ENCODE results near the gene BCL2. TPM values are rescaled to one million over a fixed set of nuclear protein-coding genes. Genes with fewer than 3 reads are reported as not detected.

Gene BCL2
- total RNA-seq, 1 donor from 2014 or later = 5.2 TPM

- H3K27me3 ChIP-seq (ENCODE audit: control insufficient read depth, insufficient read depth, low read length) = no peaks in the 10 kb centered on the region
- no peak overlapping the region for H3K4me3 ChIP-seq (ENCODE audit: low read depth, low read length)
- DNase-seq (ENCODE audit: low read depth) = peak; percentile 43
- no peak for TF ChIP-seq CTCF (IDR thresholded peaks at IDR 0.05; ENCODE audit: insufficient read depth, low read length, poor library complexity, severe bottlenecking)
- H3K36me3 ChIP-seq (ENCODE audit: control insufficient read depth, insufficient read depth, low read length) = peaks cover 3% of the 10 kb centered on the region
Measured at GRCh38 chr18:63336366-63337099, 17.0 kb upstream of the BCL2 start.

GRCh38 chr18:63331105-63331504 lies 11.5 kb upstream of the BCL2 start:
- Histone ChIP-seq H3K36me3 (ENCODE audit: control insufficient read depth, insufficient read depth, low read length) (peaks cover 2% of the 10 kb centered on the region), H3K4me3 (ENCODE audit: low read depth, low read length) (no peak overlapping the region), H3K27me3 (ENCODE audit: control insufficient read depth, insufficient read depth, low read length) (no peaks in the 10 kb centered on the region)
- TF ChIP-seq CTCF (IDR thresholded peaks at IDR 0.05; ENCODE audit: insufficient read depth, low read length, poor library complexity, severe bottlenecking) = no peak
- DNase-seq (ENCODE audit: low read depth) = no peak

- Histone ChIP-seq H3K27me3 (ENCODE audit: control insufficient read depth, insufficient read depth, low read length) (no peaks in the 10 kb centered on the region), H3K36me3 (ENCODE audit: control insufficient read depth, insufficient read depth, low read length) (no peaks in the 10 kb centered on the region), H3K4me3 (ENCODE audit: low read depth, low read length) (no peak overlapping the region)
- no peak for DNase-seq (ENCODE audit: low read depth)
- no peak for TF ChIP-seq CTCF (IDR thresholded peaks at IDR 0.05; ENCODE audit: insufficient read depth, low read length, poor library complexity, severe bottlenecking)
Measured at GRCh38 chr18:63329431-63330145, 10.0 kb upstream of the BCL2 start.

GRCh38 chr18:63326011-63326410 lies 6.4 kb upstream of the BCL2 start:
- no peaks in the 10 kb centered on the region for H3K36me3 ChIP-seq (ENCODE audit: control insufficient read depth, insufficient read depth, low read length)
- no peak overlapping the region for H3K4me3 ChIP-seq (ENCODE audit: low read depth, low read length)
- TF ChIP-seq CTCF (IDR thresholded peaks at IDR 0.05; ENCODE audit: insufficient read depth, low read length, poor library complexity, severe bottlenecking) = no peak
- DNase-seq (ENCODE audit: low read depth) = no peak
- no peaks in the 10 kb centered on the region for H3K27me3 ChIP-seq (ENCODE audit: control insufficient read depth, insufficient read depth, low read length)

- Histone ChIP-seq H3K36me3 (ENCODE audit: control insufficient read depth, insufficient read depth, low read length) (no peaks in the 10 kb centered on the region), H3K27me3 (ENCODE audit: control insufficient read depth, insufficient read depth, low read length) (no peaks in the 10 kb centered on the region), H3K4me3 (ENCODE audit: low read depth, low read length) (no peak overlapping the region)
- no peak for DNase-seq (ENCODE audit: low read depth)
- no peak for TF ChIP-seq CTCF (IDR thresholded peaks at IDR 0.05; ENCODE audit: insufficient read depth, low read length, poor library complexity, severe bottlenecking)
Measured at GRCh38 chr18:63325086-63325686, 5.6 kb upstream of the BCL2 start.
